ENCODE results near the gene NBAS. TPM values are rescaled to one million over a fixed set of nuclear protein-coding genes. Genes with fewer than 3 reads are reported as not detected.

Gene NBAS
- polyA plus RNA-seq, 1 experiment = 35.6 TPM

GRCh38 chr2:15383695-15384350 lies 177.3 kb downstream of the NBAS start:
- no peaks in the 10 kb centered on the region; the same call in 1 of the 2 replicates for H3K36me3 ChIP-seq (ENCODE audit: control insufficient read depth, insufficient read depth, low read length)
- H3K4me3 ChIP-seq (ENCODE audit: low read depth, low read length) = no peak overlapping the region
- H3K27me3 ChIP-seq (ENCODE audit: control insufficient read depth, insufficient read depth, low read length) = no peaks in the 10 kb centered on the region
- CTCF ChIA-PET = no interaction called here
- no peak for DNase-seq (ENCODE audit: low read depth)
- POLR2A ChIA-PET = no interaction called here
- no peak for TF ChIP-seq CTCF (IDR thresholded peaks at IDR 0.05; ENCODE audit: insufficient read depth, low read depth, low read length)

GRCh38 chr2:15378148-15378908 lies 182.8 kb downstream of the NBAS start:
- TF ChIP-seq CTCF (IDR thresholded peaks at IDR 0.05; ENCODE audit: insufficient read depth, low read depth, low read length) = no peak
- POLR2A ChIA-PET = no interaction called here
- CTCF ChIA-PET = no interaction called here
- no peaks in the 10 kb centered on the region; the same call in none of the 2 replicates for H3K36me3 ChIP-seq (ENCODE audit: control insufficient read depth, insufficient read depth, low read length)
- no peak overlapping the region for H3K4me3 ChIP-seq (ENCODE audit: low read depth, low read length)
- DNase-seq (ENCODE audit: low read depth) = no peak
- no peaks in the 10 kb centered on the region for H3K27me3 ChIP-seq (ENCODE audit: control insufficient read depth, insufficient read depth, low read length)

- H3K27me3 ChIP-seq (ENCODE audit: control insufficient read depth, insufficient read depth, low read length) = no peaks in the 10 kb centered on the region
- no peak overlapping the region for H3K4me3 ChIP-seq (ENCODE audit: low read depth, low read length)
- TF ChIP-seq CTCF (IDR thresholded peaks at IDR 0.05; ENCODE audit: insufficient read depth, low read depth, low read length) = no peak
- DNase-seq (ENCODE audit: low read depth) = no peak
- POLR2A ChIA-PET = no interaction called here
- H3K36me3 ChIP-seq (ENCODE audit: control insufficient read depth, insufficient read depth, low read length) = no peaks in the 10 kb centered on the region; the same call in 1 of the 2 replicates
- CTCF ChIA-PET = interaction anchor here (0.8 kb wide), 1 partner anchor 13 kb away, joined by 3 read pairs; no protein-coding TSS in a partner anchor
Observed at GRCh38 chr2:15377202-15377601, 183.9 kb downstream of the NBAS start.

GRCh38 chr2:15372019-15372418 lies 189.1 kb downstream of the NBAS start:
- peaks cover 2% of the 10 kb centered on the region; the same call in 1 of the 2 replicates for H3K36me3 ChIP-seq (ENCODE audit: control insufficient read depth, insufficient read depth, low read length)
- TF ChIP-seq CTCF (IDR thresholded peaks at IDR 0.05; ENCODE audit: insufficient read depth, low read depth, low read length) = no peak
- H3K27me3 ChIP-seq (ENCODE audit: control insufficient read depth, insufficient read depth, low read length) = no peaks in the 10 kb centered on the region
- DNase-seq (ENCODE audit: low read depth) = no peak
- H3K4me3 ChIP-seq (ENCODE audit: low read depth, low read length) = no peak overlapping the region
- ChIA-PET POLR2A (no interaction called here), CTCF (no interaction called here)

- CTCF ChIA-PET = interaction anchor here (0.5 to 2.2 kb wide), 2 partner anchors 14 to 1594 kb away, joined by 3 to 7 read pairs; no protein-coding TSS in a partner anchor
- POLR2A ChIA-PET = no interaction called here
- DNase-seq (ENCODE audit: low read depth) = no peak
- Histone ChIP-seq H3K27me3 (ENCODE audit: control insufficient read depth, insufficient read depth, low read length) (no peaks in the 10 kb centered on the region), H3K36me3 (ENCODE audit: control insufficient read depth, insufficient read depth, low read length) (peaks cover 2% of the 10 kb centered on the region), H3K4me3 (ENCODE audit: low read depth, low read length) (no peak overlapping the region)
- TF ChIP-seq CTCF (IDR thresholded peaks at IDR 0.05; ENCODE audit: insufficient read depth, low read depth, low read length) = no peak
Observed at GRCh38 chr2:15369129-15369528, 192.0 kb downstream of the NBAS start.

Data from BJ (cell line).